WI38 (cell line): Measurements from ENCODE around the gene ST7L.

Experiments
- H3K4me3 ChIP-seq: 2 replicates; pipeline ENCODE4 v1.5.1; 2011; ENCODE audit warnings: low read depth, mild to moderate bottlenecking, control low read depth, low read length
- TF ChIP-seq, protein P1 (sequence below): IDR thresholded peaks from 2 replicates; pipeline ENCODE4 v1.5.1; 2012; ENCODE audit warnings: low read depth, mild to moderate bottlenecking, control low read depth, low read length

The ST7L gene

GRCh38 chr1:112509005-112509659, 109.8 kb downstream of the ST7L start:
- TF ChIP-seq, protein P1, sequence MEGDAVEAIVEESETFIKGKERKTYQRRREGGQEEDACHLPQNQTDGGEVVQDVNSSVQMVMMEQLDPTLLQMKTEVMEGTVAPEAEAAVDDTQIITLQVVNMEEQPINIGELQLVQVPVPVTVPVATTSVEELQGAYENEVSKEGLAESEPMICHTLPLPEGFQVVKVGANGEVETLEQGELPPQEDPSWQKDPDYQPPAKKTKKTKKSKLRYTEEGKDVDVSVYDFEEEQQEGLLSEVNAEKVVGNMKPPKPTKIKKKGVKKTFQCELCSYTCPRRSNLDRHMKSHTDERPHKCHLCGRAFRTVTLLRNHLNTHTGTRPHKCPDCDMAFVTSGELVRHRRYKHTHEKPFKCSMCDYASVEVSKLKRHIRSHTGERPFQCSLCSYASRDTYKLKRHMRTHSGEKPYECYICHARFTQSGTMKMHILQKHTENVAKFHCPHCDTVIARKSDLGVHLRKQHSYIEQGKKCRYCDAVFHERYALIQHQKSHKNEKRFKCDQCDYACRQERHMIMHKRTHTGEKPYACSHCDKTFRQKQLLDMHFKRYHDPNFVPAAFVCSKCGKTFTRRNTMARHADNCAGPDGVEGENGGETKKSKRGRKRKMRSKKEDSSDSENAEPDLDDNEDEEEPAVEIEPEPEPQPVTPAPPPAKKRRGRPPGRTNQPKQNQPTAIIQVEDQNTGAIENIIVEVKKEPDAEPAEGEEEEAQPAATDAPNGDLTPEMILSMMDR: no peak
- peak overlapping the region; percentile 57 for H3K4me3 ChIP-seq

GRCh38 chr1:112508278-112509004, 110.5 kb downstream of the ST7L start, which contains the start of gene WNT2B:
Gene WNT2B (plus strand): TSS chr1:112508965. CDS start chr1:112509263, 298 bp downstream.
- TF ChIP-seq, protein P1: no peak
- peak within 1 kb of the TSS; percentile 57 for H3K4me3 ChIP-seq

GRCh38 chr1:112507921-112508277, 111.0 kb downstream of the ST7L start:
- TF ChIP-seq, protein P1: no peak
- H3K4me3 ChIP-seq: peak overlapping the region; percentile 57

DNA sequence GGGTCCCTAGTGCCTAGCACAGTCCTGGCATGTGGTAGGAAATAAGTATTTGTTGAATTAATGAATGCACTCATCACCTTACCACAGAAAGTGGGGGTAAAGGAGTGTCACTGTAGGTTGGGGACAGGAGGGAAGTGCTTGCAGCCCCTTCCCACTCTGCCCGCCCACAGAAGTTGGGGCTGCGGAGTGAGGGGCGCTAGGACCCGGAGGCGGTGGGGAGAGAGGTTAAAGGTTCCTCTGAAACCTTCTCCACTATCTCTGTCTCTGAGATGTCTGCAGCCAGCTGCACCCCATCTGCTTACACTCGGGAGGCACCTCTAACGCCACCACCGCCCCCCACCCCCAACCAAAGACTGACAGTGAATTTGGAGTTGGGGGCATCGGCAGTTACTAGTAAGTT, 111.6 kb downstream of the ST7L start:
- TF ChIP-seq, protein P1: no peak
- no peak overlapping the region for H3K4me3 ChIP-seq

DNA sequence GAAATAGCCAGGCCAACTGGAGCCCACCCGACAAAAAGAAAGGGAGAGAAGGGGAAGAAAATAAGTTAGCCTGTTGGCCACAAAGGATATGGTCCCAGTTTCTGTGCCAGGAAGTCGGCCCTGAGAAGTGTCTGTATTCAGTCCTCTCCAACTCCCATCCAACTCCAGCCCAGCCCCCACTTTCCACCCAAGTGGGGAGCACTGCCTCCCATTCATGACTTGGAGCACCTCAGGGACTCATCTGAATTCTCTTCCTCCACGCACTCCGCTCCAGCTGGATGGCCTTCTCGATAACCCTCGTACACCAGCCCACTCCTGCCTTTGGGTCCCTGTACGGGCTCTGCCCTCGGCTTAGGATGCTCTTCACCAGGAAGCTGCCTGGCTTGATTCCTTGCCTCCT, 112.2 kb downstream of the ST7L start:
- no peak overlapping the region for H3K4me3 ChIP-seq
- TF ChIP-seq, protein P1: no peak

DNA sequence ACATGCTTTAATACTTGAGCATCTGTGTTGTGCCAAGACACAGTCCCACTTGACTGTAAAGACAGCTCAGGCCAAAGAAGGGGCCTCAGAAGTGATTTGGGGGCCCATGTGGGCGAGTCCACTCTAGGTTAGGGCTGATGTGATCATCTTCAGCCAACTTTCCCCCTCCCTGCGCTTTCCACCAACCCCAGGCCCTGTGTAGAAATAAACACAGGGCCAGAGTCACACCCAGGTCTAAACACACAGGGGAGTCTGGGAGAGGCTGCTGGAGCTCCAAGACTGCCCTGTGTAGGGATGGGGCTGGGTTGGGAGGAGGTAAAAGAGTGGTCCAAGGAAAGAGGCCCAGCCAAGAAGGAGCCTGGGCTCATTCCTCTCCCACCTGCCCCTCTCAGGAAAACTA, 112.6 kb downstream of the ST7L start:
- no peak overlapping the region for H3K4me3 ChIP-seq

GRCh38 chr1:112505878-112506277, 113.1 kb downstream of the ST7L start:
- TF ChIP-seq, protein P1: no peak
- no peak overlapping the region for H3K4me3 ChIP-seq

More for the DNA sequence above, 112.6 kb downstream of the ST7L start:
- TF ChIP-seq, protein P1: no peak
